HCT116 (cell line): ENCODE results near the gene KLHL11. TPM values are rescaled to one million over a fixed set of nuclear protein-coding genes. Genes with fewer than 3 reads are reported as not detected.

ENCODE experiments used
- ATAC-seq: fragments of 200-7000 bp; cut with Tn5 transposase; 2 replicates; pipeline ENCODE4 v1.9.1; 2020; ENCODE audit warnings: mild to moderate bottlenecking, moderate library complexity
- BruUV-seq: library from RNA; stranded (reverse); fragments of 400-500 nt; replicated peaks from 2 replicates; lab custom pipeline; 2021; lab: Mats Ljungman, UMichigan
- CTCF ChIA-PET: fragments of 300-600 bp; sonication (Branson Sonifier 250); formaldehyde crosslinking; loops from one replicate; lab custom pipeline; 2021; ENCODE audit warnings: antibody characterized with exemption; lab: Charles Lee
- POLR2A ChIA-PET: fragments of 300-600, 350-600 bp; sonication (Branson Sonifier 250); formaldehyde crosslinking; loops from one replicate; lab custom pipeline; 2021; ENCODE audit warnings: antibody characterized with exemption; lab: Charles Lee
- RAD21 ChIA-PET, 2 experiments: fragments of 300-600 bp; sonication (Branson Sonifier 250); formaldehyde crosslinking; loops; one replicate each; lab custom pipeline; 2023; ENCODE audit warnings: low total read pairs in 2 of 2; ENCODE audit not compliant: uncharacterized antibody in 2 of 2, unreplicated experiment in 2 of 2, low non-redundant PET in 1 of 2; lab: Charles Lee
- DNase-seq: peaks from one replicate; pipeline ENCODE4 v3.0.0-alpha.2; 2010; ENCODE audit warnings: low read depth, low spot score
- H2AFZ ChIP-seq: fragments of 200-600 bp; shearing (Covaris generic), sonication (generic); 2 replicates; pipeline ENCODE4 v1.6.1; 2017; ENCODE audit warnings: low read depth, mixed run types, mixed read lengths, antibody characterized with exemption, low read length; ENCODE audit not compliant: poor library complexity, severe bottlenecking
- H3K27ac ChIP-seq: 2 replicates; pipeline ENCODE4 v1.5.1; 2012; ENCODE audit warnings: low read depth, low read length
- H3K27me3 ChIP-seq: fragments of 200-600 bp; sonication (generic); 2 replicates; pipeline ENCODE4 v1.6.1; 2016; ENCODE audit warnings: mixed run types, low read length, mixed read lengths; ENCODE audit not compliant: insufficient read depth
- H3K36me3 ChIP-seq, 2 experiments: fragments of 200-500 bp in 1 of 2; fragments of 200-600 bp in 1 of 2; sonication (Bioruptor generic) in 1 of 2; sonication (generic) in 1 of 2; 2 replicates each; pipeline versions ENCODE4 v1.5.1 to v1.6.1; 2014 to 2016; ENCODE audit warnings: low read length in 2 of 2, inconsistent platforms in 1 of 2, mixed read lengths in 1 of 2, mixed run types in 1 of 2; ENCODE audit not compliant: insufficient read depth in 2 of 2, control insufficient read depth in 1 of 2
- H3K4me1 ChIP-seq, 2 experiments: fragments of 200-600 bp in 1 of 2; sonication (generic) in 1 of 2; 2 replicates each; pipeline versions ENCODE4 v1.5.1 to v1.6.1; 2012 to 2017; ENCODE audit warnings: low read length in 2 of 2, inconsistent platforms in 1 of 2, mild to moderate bottlenecking in 1 of 2, mixed read lengths in 1 of 2, mixed run types in 1 of 2, moderate library complexity in 1 of 2; ENCODE audit not compliant: insufficient read depth in 2 of 2, control insufficient read depth in 1 of 2
- H3K4me2 ChIP-seq: fragments of 200-600 bp; sonication (generic); 2 replicates; pipeline ENCODE4 v1.6.1; 2017; ENCODE audit warnings: mixed run types, low read length, mixed read lengths
- H3K4me3 ChIP-seq, 2 experiments: fragments of 200-600 bp in 1 of 2; sonication (generic) in 1 of 2; replicated peaks in 1 of 2; 2 replicates each; pipeline ENCODE4 v1.5.1; 2011 to 2016; ENCODE audit warnings: low read length in 2 of 2, control low read depth in 1 of 2, low read depth in 1 of 2, mild to moderate bottlenecking in 1 of 2, mixed read lengths in 1 of 2, mixed run types in 1 of 2
- H3K79me2 ChIP-seq: fragments of 200-600 bp; sonication (generic); 2 replicates; pipeline ENCODE4 v1.6.1; 2017; ENCODE audit warnings: mild to moderate bottlenecking, mixed run types, low read length, moderate library complexity, mixed read lengths; ENCODE audit not compliant: insufficient read depth
- H3K9ac ChIP-seq: fragments of 200-600 bp; sonication (generic); 2 replicates; pipeline ENCODE4 v1.6.1; 2016; ENCODE audit warnings: low read length, mixed read lengths
- H3K9me2 ChIP-seq: fragments of 200-600 bp; sonication (generic), shearing (Covaris generic); 2 replicates; pipeline ENCODE4 v1.6.1; 2017; ENCODE audit warnings: mixed run types, mild to moderate bottlenecking, moderate library complexity; ENCODE audit not compliant: insufficient read depth
- H3K9me3 ChIP-seq, 2 experiments: fragments of 200-500 bp in 1 of 2; fragments of 200-600 bp in 1 of 2; sonication (Bioruptor generic) in 1 of 2; sonication (generic) in 1 of 2; 2 replicates each; pipeline ENCODE4 v1.6.1; 2014 to 2017; ENCODE audit warnings: low read length in 2 of 2, mixed read lengths in 2 of 2, inconsistent platforms in 1 of 2, low read depth in 1 of 2, mild to moderate bottlenecking in 1 of 2, mixed run types in 1 of 2, moderate library complexity in 1 of 2; ENCODE audit not compliant: control insufficient read depth in 1 of 2, insufficient read depth in 1 of 2
- H4K20me1 ChIP-seq: fragments of 200-600 bp; sonication (generic), shearing (Covaris generic); 2 replicates; pipeline ENCODE4 v1.6.1; 2017; ENCODE audit warnings: mixed run types, mild to moderate bottlenecking, moderate library complexity; ENCODE audit not compliant: insufficient read depth
- ATF3 ChIP-seq: IDR thresholded peaks from 2 replicates; pipeline ENCODE4 v1.6.1; 2012
- CEBPB ChIP-seq: IDR thresholded peaks from 2 replicates; pipeline ENCODE4 v1.6.1; 2012; ENCODE audit warnings: low read depth
- EGR1 ChIP-seq: IDR thresholded peaks from 2 replicates; pipeline ENCODE4 v1.6.1; 2012; ENCODE audit warnings: low read depth
- ELF1 ChIP-seq: IDR thresholded peaks from 2 replicates; pipeline ENCODE4 v1.6.1; 2012; ENCODE audit warnings: low read depth, borderline replicate concordance
- EZH2 ChIP-seq: fragments of 200-600 bp; sonication (generic); IDR thresholded peaks from 2 replicates; pipeline ENCODE4 v1.6.1; 2017; ENCODE audit warnings: antibody characterized with exemption, mixed run types
- EZH2phosphoT487 ChIP-seq: fragments of 200-600 bp; IDR thresholded peaks from 2 replicates; pipeline ENCODE4 v1.6.1; 2018; ENCODE audit warnings: antibody characterized with exemption, borderline replicate concordance
- JUND ChIP-seq: IDR thresholded peaks from 2 replicates; pipeline ENCODE4 v1.6.1; 2012
- MAX ChIP-seq: IDR thresholded peaks from 2 replicates; pipeline ENCODE4 v1.6.1; 2012
- POLR2AphosphoS5 ChIP-seq: IDR thresholded peaks from 2 replicates; pipeline ENCODE4 v1.6.1; 2011; ENCODE audit warnings: mild to moderate bottlenecking, low read depth, low read length, moderate library complexity
- RAD21 ChIP-seq: IDR thresholded peaks from 2 replicates; pipeline ENCODE4 v1.6.1; 2012; ENCODE audit warnings: low read depth, mild to moderate bottlenecking
- REST ChIP-seq: IDR thresholded peaks from 2 replicates; pipeline ENCODE4 v1.6.1; 2012; ENCODE audit warnings: low read depth
- SIN3A ChIP-seq: IDR thresholded peaks from 2 replicates; pipeline ENCODE4 v1.6.1; 2012; ENCODE audit warnings: low read depth
- SP1 ChIP-seq: IDR thresholded peaks from 2 replicates; pipeline ENCODE4 v1.6.1; 2012; ENCODE audit warnings: low read depth
- SRF ChIP-seq: IDR thresholded peaks from 2 replicates; pipeline ENCODE4 v1.6.1; 2012; ENCODE audit warnings: low read depth
- TCF7L2 ChIP-seq: IDR thresholded peaks from 2 replicates; pipeline ENCODE4 v1.7.0; 2011; ENCODE audit warnings: borderline replicate concordance, inconsistent platforms; ENCODE audit not compliant: insufficient read depth, insufficient read length; ENCODE audit errors: extremely low read depth
- ZNF274 ChIP-seq: fragments of 200-500 bp; sonication (Bioruptor generic); IDR thresholded peaks from 2 replicates; pipeline ENCODE4 v1.6.1; 2014; ENCODE audit warnings: mild to moderate bottlenecking, low read depth, low read length, inconsistent platforms
- intact Hi-C: fragments of 100-400 bp; cut with micrococcal nuclease; formaldehyde crosslinking; loops from 2 replicates; pipeline ENCODE4 v1.10.0; 2022
- total RNA-seq: library from RNA; stranded (reverse); gene quantifications from one replicate; pipeline ENCODE4 v1.2.1, GENCODE V29; 2021; ENCODE audit not compliant: unreplicated experiment

The KLHL11 gene
- total RNA-seq, 1 experiment from 2014 or later: 22.4 TPM

GRCh38 chr17:41813699-41814124, 51.5 kb downstream of the KLHL11 start:
- peak overlapping the region; percentile 99 for H3K4me2 ChIP-seq
- TSS peak; percentile 68 for BruUV-seq
- H3K9me2 ChIP-seq: no peaks in the 10 kb centered on the region
- H4K20me1 ChIP-seq: no peaks in the 10 kb centered on the region
- peak overlapping the region; percentile 97 for H3K27ac ChIP-seq
- ChIA-PET RAD21 (no interaction called here), POLR2A (no interaction called here), CTCF (no interaction called here)
- no peaks in the 10 kb centered on the region; a peak in 1 of 4 replicates for H3K36me3 ChIP-seq
- no peak overlapping the region for H2AFZ ChIP-seq
- peaks cover 10 to 41% of the 10 kb centered on the region in 2 experiments; a peak in 3 of 4 replicates for H3K4me1 ChIP-seq
- TF ChIP-seq EZH2phosphoT487: no peak
- no peak for TF ChIP-seq EGR1
- TF ChIP-seq TCF7L2: no peak
- TF ChIP-seq ELF1: no peak
- TF ChIP-seq MAX: no peak
- TF ChIP-seq SIN3A: no peak
- peak overlapping the region; percentile 71 for H3K9ac ChIP-seq
- ATAC-seq (no peak), DNase-seq (no peak)
- H3K9me3 ChIP-seq: no peaks in the 10 kb centered on the region
- H3K79me2 ChIP-seq: peaks cover 30% of the 10 kb centered on the region; the same call in 1 of the 2 replicates
- H3K27me3 ChIP-seq: no peaks in the 10 kb centered on the region
- peak overlapping the region; percentile 66 to 72 for H3K4me3 ChIP-seq
- intact Hi-C loops: no loop called here

- POLR2A ChIA-PET: interaction anchor here (2.7 kb wide), 1 partner anchor 27 kb away, joined by 11 read pairs; the partner anchor contains the start of gene JUP
- Histone ChIP-seq H4K20me1 (no peaks in the 10 kb centered on the region), H3K79me2 (peaks cover 30% of the 10 kb centered on the region; the same call in 1 of the 2 replicates), H3K27me3 (no peaks in the 10 kb centered on the region), H3K4me2 (peak overlapping the region; percentile 99), H3K36me3 (no peaks in the 10 kb centered on the region; a peak in 1 of 4 replicates), H3K4me1 (peaks cover 10 to 41% of the 10 kb centered on the region in 2 experiments; a peak in 3 of 4 replicates), H3K9me3 (no peaks in the 10 kb centered on the region), H2AFZ (no peak overlapping the region), H3K9me2 (no peaks in the 10 kb centered on the region), H3K4me3 (peak overlapping the region; percentile 66 to 72), H3K27ac (peak overlapping the region; percentile 97), H3K9ac (peak overlapping the region; percentile 71)
- intact Hi-C loops: no loop called here
- CTCF ChIA-PET: no interaction called here
- peak; percentile 0; the same call in 1 of the 2 replicates for ATAC-seq
- RAD21 ChIA-PET: no interaction called here
- DNase-seq: no peak
- no TSS peak for BruUV-seq
- TF ChIP-seq CEBPB: no peak
- TF ChIP-seq SRF: no peak
- TF ChIP-seq REST: no peak
- no peak for TF ChIP-seq ATF3
- TF ChIP-seq EZH2: no peak
- no peak for TF ChIP-seq EGR1
- no peak for TF ChIP-seq JUND
- no peak for TF ChIP-seq ZNF274
- no peak for TF ChIP-seq POLR2AphosphoS5
- no peak for TF ChIP-seq SP1
- no peak for TF ChIP-seq RAD21
- TF ChIP-seq, all 23 proteins: peak for 0
Measured at GRCh38 chr17:41813152-41813680, 52.0 kb downstream of the KLHL11 start.
